OCI-LY1 (cell line): ENCODE data around the gene ATAD5.

Experiments used
- H2AFZ ChIP-seq: fragments of 200-600 bp; sonication (generic), shearing (Covaris generic); 2 replicates; pipeline ENCODE4 v1.6.0; 2014; ENCODE audit warnings: antibody characterized with exemption, mild to moderate bottlenecking, low read length
- H3F3A ChIP-seq: fragments of 200-600 bp; sonication (generic), shearing (Covaris generic); 2 replicates; pipeline ENCODE4 v1.6.0; 2014; ENCODE audit warnings: mild to moderate bottlenecking, antibody characterized with exemption, low read length, moderate library complexity; ENCODE audit not compliant: insufficient read depth
- H3K27ac ChIP-seq: fragments of 200-600 bp; sonication (generic); 2 replicates; pipeline ENCODE4 v1.5.1; 2014; ENCODE audit warnings: low read length, mixed run types, mild to moderate bottlenecking, low read depth; ENCODE audit not compliant: poor library complexity, severe bottlenecking
- H3K27me3 ChIP-seq: fragments of 200-600 bp; sonication (generic); 2 replicates; pipeline ENCODE4 v1.6.0; 2014; ENCODE audit warnings: antibody characterized with exemption, mild to moderate bottlenecking, low read length, moderate library complexity; ENCODE audit not compliant: insufficient read depth
- H3K36me3 ChIP-seq: fragments of 200-600 bp; sonication (generic); 2 replicates; pipeline ENCODE4 v1.6.1; 2014; ENCODE audit warnings: mild to moderate bottlenecking, antibody characterized with exemption, low read length, moderate library complexity, mixed read lengths; ENCODE audit not compliant: insufficient read depth
- H3K4me1 ChIP-seq: fragments of 200-600 bp; sonication (generic); 2 replicates; pipeline ENCODE4 v1.5.1; 2014; ENCODE audit warnings: mild to moderate bottlenecking, low read length, moderate library complexity; ENCODE audit not compliant: insufficient read depth, severe bottlenecking
- H3K4me2 ChIP-seq: fragments of 200-600 bp; sonication (generic), shearing (Covaris generic); 2 replicates; pipeline ENCODE4 v1.6.1; 2014; ENCODE audit warnings: low read length
- H3K4me3 ChIP-seq: fragments of 200-600 bp; sonication (generic); 2 replicates; pipeline ENCODE4 v1.5.1; 2014; ENCODE audit warnings: low read length, low read depth, mild to moderate bottlenecking, mixed read lengths; ENCODE audit not compliant: poor library complexity, severe bottlenecking
- H3K79me2 ChIP-seq: fragments of 200-600 bp; shearing (Covaris generic); 2 replicates; pipeline ENCODE4 v1.6.1; 2016; ENCODE audit warnings: mixed run types, low read length, mixed read lengths; ENCODE audit not compliant: insufficient read depth
- H3K9ac ChIP-seq: fragments of 200-600 bp; sonication (generic), shearing (Covaris generic); 2 replicates; pipeline ENCODE4 v1.6.1; 2014; ENCODE audit warnings: mild to moderate bottlenecking, low read length, mixed read lengths
- H3K9me2 ChIP-seq: fragments of 200-600 bp; sonication (generic), shearing (Covaris generic); 2 replicates; pipeline ENCODE4 v1.6.1; 2014; ENCODE audit warnings: low read depth, mild to moderate bottlenecking, low read length, mixed read lengths
- H3K9me3 ChIP-seq: fragments of 200-600 bp; shearing (Covaris generic); 2 replicates; pipeline ENCODE4 v1.6.1; 2014; ENCODE audit warnings: low read length, mixed read lengths
- H4K20me1 ChIP-seq: fragments of 200-600 bp; sonication (generic), shearing (Covaris generic); 2 replicates; pipeline ENCODE4 v1.6.0; 2016; ENCODE audit warnings: mild to moderate bottlenecking, low read length; ENCODE audit not compliant: insufficient read depth
- EZH2 ChIP-seq: fragments of 200-600 bp; sonication (generic), shearing (Covaris generic); IDR thresholded peaks from 2 replicates; pipeline ENCODE4 v1.8.0; 2017; ENCODE audit warnings: borderline replicate concordance, mixed run types, mild to moderate bottlenecking, antibody characterized with exemption, low read length, moderate library complexity, mixed read lengths
- TF ChIP-seq, protein P1 (sequence below): fragments of 200-600 bp; sonication (generic), shearing (Covaris generic); IDR thresholded peaks from 2 replicates; pipeline ENCODE4 v1.5.1; 2017; ENCODE audit warnings: mild to moderate bottlenecking, antibody characterized with exemption, low read length, moderate library complexity, mixed read lengths

The ATAD5 gene

DNA sequence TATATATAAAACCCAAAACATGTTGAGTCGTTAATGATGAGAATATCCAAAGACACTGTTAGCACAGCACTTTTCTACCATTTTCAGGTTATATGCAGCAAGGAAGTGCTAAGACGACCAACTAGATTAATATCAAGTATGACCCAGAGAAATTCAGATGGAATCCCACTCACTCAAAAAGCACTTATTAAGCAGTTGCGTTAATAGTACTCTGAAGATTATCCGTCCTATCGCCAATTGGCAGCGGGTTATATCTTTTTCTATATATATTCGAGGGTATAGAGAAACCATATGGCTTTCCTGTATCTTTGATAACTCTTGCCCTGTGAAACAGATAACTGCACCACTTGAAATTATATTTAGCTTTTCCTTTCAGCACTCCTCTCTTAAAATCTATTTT lies 8.3 kb upstream of the ATAD5 start:
- H3K4me3 ChIP-seq, result peak overlapping the region; percentile 88
- H4K20me1 ChIP-seq, result no peaks in the 10 kb centered on the region
- no peak for TF ChIP-seq EZH2
- TF ChIP-seq, protein P1, sequence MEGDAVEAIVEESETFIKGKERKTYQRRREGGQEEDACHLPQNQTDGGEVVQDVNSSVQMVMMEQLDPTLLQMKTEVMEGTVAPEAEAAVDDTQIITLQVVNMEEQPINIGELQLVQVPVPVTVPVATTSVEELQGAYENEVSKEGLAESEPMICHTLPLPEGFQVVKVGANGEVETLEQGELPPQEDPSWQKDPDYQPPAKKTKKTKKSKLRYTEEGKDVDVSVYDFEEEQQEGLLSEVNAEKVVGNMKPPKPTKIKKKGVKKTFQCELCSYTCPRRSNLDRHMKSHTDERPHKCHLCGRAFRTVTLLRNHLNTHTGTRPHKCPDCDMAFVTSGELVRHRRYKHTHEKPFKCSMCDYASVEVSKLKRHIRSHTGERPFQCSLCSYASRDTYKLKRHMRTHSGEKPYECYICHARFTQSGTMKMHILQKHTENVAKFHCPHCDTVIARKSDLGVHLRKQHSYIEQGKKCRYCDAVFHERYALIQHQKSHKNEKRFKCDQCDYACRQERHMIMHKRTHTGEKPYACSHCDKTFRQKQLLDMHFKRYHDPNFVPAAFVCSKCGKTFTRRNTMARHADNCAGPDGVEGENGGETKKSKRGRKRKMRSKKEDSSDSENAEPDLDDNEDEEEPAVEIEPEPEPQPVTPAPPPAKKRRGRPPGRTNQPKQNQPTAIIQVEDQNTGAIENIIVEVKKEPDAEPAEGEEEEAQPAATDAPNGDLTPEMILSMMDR, result no peak
- H3K36me3 ChIP-seq, result peaks cover 15% of the 10 kb centered on the region
- H3K9me3 ChIP-seq, result no peaks in the 10 kb centered on the region
- peak overlapping the region; percentile 83 for H3K4me2 ChIP-seq
- peaks cover 57% of the 10 kb centered on the region for H3K4me1 ChIP-seq
- H3K79me2 ChIP-seq, result peaks cover 57% of the 10 kb centered on the region
- 0 out of 2 replicates have a peak, but pooled peaks cover 3% of the 10 kb centered on the region for H3F3A ChIP-seq
- peak overlapping the region; percentile 94 for H3K9ac ChIP-seq
- no peaks in the 10 kb centered on the region for H3K9me2 ChIP-seq
- peak overlapping the region; percentile 88 for H3K27ac ChIP-seq
- H2AFZ ChIP-seq, result no peak overlapping the region
- H3K27me3 ChIP-seq, result no peaks in the 10 kb centered on the region

DNA sequence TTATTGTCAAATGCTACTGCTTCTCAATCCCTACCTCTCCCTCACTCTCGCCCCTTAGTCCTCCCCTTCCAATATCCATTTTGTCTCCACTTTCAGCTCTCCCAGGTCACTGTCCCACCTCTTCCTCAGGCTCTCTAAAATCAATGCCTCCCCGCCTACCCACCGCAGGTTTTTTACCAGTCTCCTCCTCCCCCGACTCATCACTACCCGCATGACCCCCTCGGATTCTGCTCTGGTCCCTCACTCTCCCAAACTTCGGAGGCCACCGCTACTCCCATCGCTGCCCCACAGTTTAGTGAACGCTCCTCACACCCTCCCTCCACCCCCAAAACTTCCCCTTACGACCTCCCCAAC lies 7.8 kb upstream of the ATAD5 start:
- H3K9me3 ChIP-seq, result no peaks in the 10 kb centered on the region
- peak overlapping the region; percentile 83 for H3K4me2 ChIP-seq
- no peaks in the 10 kb centered on the region for H3K27me3 ChIP-seq
- peaks cover 53% of the 10 kb centered on the region for H3K79me2 ChIP-seq
- TF ChIP-seq, protein P1, result no peak
- TF ChIP-seq EZH2, result no peak
- 0 out of 2 replicates have a peak, but pooled peaks cover 3% of the 10 kb centered on the region for H3F3A ChIP-seq
- H3K27ac ChIP-seq, result peak overlapping the region; percentile 88
- no peaks in the 10 kb centered on the region for H3K9me2 ChIP-seq
- H3K4me3 ChIP-seq, result peak overlapping the region; percentile 88
- H4K20me1 ChIP-seq, result no peaks in the 10 kb centered on the region
- no peak overlapping the region for H2AFZ ChIP-seq
- H3K36me3 ChIP-seq, result peaks cover 11% of the 10 kb centered on the region
- H3K9ac ChIP-seq, result peak overlapping the region; percentile 94
- peaks cover 53% of the 10 kb centered on the region for H3K4me1 ChIP-seq

DNA sequence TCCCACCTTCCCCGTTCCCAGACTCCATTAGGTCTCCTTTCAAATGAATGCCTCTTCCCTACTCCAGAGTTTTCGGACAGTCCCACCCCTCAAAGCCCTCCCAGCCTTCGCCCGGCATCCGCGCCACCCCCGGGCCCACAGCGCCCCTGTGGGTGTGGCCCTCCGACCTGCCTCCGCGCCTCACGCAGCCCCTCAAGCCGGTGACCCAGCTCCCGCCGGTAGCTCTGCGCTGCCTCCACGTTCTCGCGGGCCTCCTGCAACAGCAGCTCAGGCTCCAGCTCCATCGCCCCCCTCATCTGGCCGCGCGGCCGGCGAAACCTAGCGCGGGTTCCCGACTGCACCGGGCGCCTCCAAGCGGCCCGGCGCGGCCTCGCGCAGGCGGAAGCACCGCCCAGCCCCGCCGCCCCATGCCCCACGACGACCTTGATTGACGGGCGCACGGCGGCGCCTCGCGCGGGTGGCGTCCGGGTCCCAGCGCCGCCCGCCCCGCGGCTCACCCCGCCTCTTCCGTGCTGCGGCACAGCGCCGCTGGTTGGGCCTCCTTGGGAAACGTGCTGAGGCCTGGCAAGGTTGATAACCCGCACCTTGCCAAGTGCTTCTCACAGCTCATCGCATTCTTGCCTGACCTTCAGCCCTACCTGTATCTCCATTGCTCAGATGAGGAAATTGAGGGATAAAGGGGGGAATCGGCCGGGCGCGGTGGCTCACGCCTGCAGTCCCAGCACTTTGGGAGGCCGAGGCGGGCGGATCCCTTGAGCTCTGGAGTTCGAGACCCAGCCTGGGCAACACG lies 7.2 kb upstream of the ATAD5 start, which contains the start of gene CRLF3:
CRLF3 (minus strand) TSS at position 337 of the 790 bp plus-strand sequence; CDS start at position 296, 41 bp downstream.
- no peaks in the 10 kb centered on the region for H3K27me3 ChIP-seq
- H3K36me3 ChIP-seq, result peaks cover 6% of the 10 kb centered on the region
- peak within 1 kb of the TSS; percentile 94 for H3K9ac ChIP-seq
- 0 out of 2 replicates have a peak, but pooled peaks cover 3% of the 10 kb centered on the region for H3F3A ChIP-seq
- no peak within 1 kb of the TSS; the same call in 1 of the 2 replicates for H2AFZ ChIP-seq
- no peaks in the 10 kb centered on the region for H3K9me2 ChIP-seq
- H3K4me1 ChIP-seq, result peaks cover 48% of the 10 kb centered on the region
- H3K27ac ChIP-seq, result peak within 1 kb of the TSS; percentile 94
- H4K20me1 ChIP-seq, result no peaks in the 10 kb centered on the region
- no peaks in the 10 kb centered on the region for H3K9me3 ChIP-seq
- TF ChIP-seq EZH2, result no peak
- TF ChIP-seq, protein P1, result peak; percentile 71
- peak within 1 kb of the TSS; percentile 88 for H3K4me3 ChIP-seq
- H3K4me2 ChIP-seq, result peak within 1 kb of the TSS; percentile 83
- H3K79me2 ChIP-seq, result peaks cover 47% of the 10 kb centered on the region
